HG02840 (cell line): ENCODE data around the gene TBC1D1.

ENCODE experiments used
- ATAC-seq: cut with Tn5 transposase; IDR thresholded peaks from one replicate; pipeline ENCODE4 v1.9.1; 2021; ENCODE audit warnings: mild to moderate bottlenecking, moderate library complexity, moderate number of reproducible peaks; ENCODE audit not compliant: unreplicated experiment, low FRiP score

TBC1D1 gene

GRCh38 chr4:37983951-37984350 lies 93.1 kb downstream of the TBC1D1 start:
- no peak for ATAC-seq

GRCh38 chr4:37985730-37986275 lies 94.9 kb downstream of the TBC1D1 start:
- ATAC-seq: no peak

- ATAC-seq: no peak
Observed at GRCh38 chr4:37988670-37989069, 97.8 kb downstream of the TBC1D1 start.

DNA sequence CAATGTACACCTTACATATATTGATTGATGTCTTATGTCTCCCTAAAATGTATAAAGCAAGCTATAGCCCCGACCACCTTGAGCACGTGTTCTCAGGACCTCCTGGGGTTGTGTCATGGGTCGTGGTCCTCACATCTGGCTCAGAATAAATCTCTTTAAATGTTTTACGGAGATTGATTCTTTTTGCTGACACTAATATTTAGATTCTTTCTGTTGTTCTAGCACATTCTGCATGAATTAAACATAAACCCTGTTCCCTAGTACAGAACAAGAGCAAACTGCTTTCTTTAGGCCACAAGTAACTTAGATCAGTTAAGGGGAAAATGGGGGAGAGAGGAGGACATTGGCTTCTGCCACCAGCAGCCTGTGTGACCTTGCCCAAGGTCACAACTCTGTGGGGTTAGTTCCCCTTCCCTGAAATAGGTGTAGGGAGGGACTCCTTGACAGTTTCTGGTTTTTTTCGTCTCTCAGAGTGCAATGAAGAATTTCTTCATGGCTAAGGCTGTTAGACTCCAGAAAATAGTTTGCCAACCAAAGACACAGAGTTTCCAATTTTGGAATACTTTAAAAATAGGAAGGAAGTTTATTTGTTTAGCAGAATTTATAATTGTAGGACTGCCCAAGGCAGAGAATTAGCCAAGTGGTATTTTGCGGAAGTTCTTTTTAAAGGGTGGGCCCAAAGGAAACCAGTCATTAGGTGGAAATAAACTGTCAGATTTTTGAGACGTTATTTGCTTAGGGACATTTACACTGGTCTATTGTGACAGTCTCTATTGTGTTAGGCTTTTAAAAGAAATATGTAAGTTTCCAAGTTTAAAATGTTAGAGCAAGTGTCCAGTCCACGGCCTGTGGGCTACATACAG lies 98.7 kb downstream of the TBC1D1 start:
- no peak for ATAC-seq

DNA sequence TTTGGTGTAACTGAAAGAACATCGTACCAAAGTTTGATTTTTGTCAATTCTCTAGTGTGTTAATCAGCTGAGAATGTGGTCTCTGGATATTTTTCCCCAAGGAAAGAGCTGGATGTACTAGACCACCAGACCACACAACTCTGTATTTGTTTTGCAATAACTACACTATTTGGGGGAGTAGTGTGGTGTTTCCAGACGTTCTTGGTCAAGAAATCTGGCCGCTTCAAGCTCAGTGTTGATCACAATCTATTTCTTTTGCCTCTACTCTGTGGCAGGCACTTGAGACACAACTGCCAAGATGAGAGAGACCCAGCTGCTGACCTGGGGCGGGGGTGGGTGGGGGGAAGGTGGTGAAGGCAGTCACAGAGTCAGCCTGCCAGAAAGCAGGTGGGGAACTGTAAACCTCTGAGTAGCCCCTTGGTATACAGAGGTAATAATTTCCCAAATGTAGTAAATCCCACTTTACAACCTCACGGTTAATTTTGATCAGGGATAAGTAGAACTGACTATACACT lies 99.9 kb downstream of the TBC1D1 start:
- no peak for ATAC-seq

DNA sequence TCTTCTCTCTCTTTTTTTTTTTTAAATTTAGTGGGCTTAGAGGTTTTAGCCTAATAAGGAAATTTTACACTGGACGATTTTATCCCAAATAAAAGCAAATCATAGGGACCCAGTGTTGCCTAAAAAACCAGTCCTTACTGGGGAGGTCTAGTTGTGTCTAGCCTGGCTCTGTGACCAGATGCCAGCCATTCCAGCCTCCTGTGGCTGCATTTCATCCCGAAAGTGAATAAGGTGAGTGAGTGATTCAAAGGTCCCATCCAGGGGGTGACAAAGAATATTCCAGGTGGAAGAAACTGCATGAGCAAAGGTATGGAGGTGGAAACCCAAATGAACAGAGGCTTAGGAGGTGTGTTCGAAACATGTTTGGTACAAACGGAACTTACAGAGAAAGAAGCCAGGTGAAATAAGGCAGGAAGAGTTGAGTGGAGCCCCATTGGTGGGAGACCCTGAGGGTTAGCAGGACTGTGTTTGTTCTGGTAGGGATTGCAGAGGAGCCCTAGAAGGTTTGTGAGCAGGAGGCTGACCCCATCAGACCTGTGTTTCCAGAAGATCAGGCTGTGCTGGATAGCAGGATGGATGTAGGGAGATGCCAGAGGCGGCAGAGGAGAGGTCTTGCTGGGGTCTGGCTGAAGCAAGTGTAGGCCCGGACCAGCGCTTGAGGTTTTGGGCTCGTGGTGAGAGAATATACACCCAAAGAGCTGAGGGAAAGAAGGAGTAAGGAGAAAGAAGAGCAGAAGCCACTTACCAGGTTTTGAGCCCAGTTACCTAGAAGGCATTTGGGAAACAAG lies 100.9 kb downstream of the TBC1D1 start:
- no peak for ATAC-seq

DNA sequence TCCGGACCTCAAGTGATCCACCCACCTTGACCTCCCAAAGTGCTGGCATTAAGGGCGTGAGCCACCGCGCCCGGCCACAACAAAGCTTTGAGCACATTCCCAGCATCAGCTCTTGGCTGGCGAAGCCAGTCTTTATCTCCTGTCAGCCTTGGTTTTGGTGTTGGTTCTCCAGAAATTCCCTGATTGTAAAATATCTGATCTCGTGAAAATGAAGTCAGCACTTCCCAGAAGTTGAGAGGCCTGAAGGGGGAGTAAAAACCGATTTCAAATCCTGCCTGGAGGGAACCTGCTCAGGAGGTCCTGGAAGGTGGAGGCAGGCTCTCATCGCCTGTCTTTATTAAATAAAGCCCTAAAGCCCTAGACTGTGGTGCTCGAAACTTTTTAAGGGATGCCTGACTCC lies 102.9 kb downstream of the TBC1D1 start:
- no peak for ATAC-seq

DNA sequence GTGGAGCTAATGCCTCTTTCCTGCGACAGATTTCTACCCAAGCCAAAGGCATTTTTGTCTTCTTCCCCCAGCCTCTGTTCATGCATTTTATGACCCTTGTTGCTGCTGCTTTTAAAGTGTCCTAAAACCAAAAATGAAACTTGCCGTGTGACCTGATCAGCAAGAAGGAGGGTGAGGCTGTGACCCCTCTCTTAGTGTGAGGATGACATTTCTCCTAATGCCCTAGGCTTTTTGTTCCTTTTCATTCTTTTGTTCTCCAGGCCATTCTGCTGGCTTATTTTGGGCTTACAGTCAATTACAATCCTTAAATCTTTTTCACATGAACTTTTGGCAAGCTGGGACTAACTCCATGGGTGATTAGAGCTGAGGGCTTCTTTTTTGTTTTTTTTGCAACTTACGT lies 103.7 kb downstream of the TBC1D1 start:
- no peak for ATAC-seq

GRCh38 chr4:37995299-37995821 lies 104.5 kb downstream of the TBC1D1 start:
- no peak for ATAC-seq

DNA sequence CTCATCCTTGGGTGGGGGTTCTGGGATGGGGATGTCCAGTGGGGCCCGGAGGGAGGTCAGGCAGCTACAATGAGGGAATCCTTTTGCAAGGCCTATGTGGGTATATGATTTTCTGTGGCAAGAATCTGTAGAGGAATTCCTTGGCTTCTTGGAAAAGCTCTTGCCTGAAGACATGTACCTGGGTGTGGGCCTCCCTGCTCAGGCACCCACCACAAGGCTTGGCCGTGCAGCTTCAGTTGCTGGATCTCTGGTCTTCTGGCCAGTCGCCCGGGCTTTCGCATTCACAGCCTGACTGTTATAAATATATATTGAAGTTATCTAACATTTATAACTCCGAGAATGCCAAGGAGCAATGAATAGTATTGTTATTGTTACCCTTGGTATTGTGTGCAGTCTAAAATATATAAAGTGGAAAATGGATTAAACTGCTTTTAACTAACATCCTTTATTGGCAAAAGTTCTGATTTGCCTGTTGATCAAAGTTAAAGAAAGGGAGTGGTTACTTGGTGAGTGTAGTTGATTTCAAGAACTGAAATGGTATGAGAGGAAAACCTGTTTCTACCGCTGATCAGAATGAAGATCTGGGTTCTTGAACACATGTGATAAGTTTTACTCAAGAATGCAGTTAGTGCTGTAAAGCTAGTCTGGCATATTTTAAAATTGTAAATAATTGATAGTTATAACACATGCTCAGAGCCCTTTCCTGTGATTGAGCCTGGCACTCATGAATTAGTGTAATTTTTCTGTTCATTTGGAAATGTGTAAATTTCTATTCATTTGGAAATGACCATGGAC lies 105.3 kb downstream of the TBC1D1 start:
- ATAC-seq: no peak

GRCh38 chr4:37998226-37998625 lies 107.3 kb downstream of the TBC1D1 start:
- no peak for ATAC-seq

DNA sequence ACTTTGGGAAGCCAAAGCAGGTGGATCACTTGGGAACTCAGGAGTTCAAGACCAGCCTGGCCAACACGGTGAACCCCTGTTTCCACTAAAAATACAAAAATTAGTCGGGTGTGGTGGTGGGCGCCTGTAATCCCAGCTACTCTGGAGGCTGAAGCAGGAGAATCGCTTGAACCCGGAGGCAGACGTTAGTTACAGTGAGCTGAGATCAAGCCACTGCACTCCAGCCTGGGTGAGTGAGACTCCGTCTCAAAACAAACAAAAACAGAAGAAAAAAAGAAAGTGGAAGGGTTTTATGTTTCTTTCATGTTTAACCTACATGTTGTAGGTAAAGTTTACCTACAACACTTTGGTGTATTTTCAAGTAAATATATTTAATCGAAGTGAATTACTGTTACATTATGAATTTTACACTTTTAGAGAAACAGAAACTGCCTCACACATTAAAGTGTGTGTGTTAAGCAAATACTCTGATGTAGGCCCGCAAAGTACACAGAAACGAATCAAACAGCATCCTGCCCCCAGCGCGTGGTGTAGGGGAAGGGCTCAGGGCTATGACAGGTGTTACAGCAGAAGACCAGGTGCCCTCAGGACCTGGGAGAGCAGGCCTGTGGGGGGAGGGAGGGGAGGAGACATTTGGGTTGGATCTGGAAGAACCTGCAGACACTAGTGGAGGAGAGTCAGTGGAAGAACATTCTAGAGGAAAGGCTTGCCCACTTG lies 108.3 kb downstream of the TBC1D1 start:
- ATAC-seq: no peak

- no peak for ATAC-seq
Observed at GRCh38 chr4:37999965-38000364, 109.1 kb downstream of the TBC1D1 start.

DNA sequence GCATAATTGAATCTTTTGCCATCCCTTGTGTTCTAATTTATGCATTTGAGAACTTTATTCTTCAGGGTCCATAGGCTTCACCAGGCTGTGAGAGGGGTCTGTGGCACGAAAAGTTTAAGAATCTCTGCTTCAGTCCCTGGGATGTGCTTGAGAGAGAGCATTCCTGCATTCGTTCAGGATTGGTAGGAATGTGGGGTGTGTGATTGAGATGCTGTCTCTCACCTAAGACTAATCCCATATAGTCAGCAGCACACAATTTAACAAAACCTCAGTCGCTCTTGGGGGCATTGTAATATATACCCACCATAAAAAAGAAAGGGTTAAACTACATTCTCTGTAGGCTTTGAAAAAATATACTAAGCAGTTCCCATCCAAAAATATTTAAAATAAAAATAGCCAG lies 111.0 kb downstream of the TBC1D1 start:
- ATAC-seq: no peak

- no peak for ATAC-seq
Observed at GRCh38 chr4:38002451-38003071, 111.7 kb downstream of the TBC1D1 start.

GRCh38 chr4:38003102-38003501 lies 112.2 kb downstream of the TBC1D1 start:
- ATAC-seq: no peak

GRCh38 chr4:38003628-38004027 lies 112.7 kb downstream of the TBC1D1 start:
- ATAC-seq: no peak

DNA sequence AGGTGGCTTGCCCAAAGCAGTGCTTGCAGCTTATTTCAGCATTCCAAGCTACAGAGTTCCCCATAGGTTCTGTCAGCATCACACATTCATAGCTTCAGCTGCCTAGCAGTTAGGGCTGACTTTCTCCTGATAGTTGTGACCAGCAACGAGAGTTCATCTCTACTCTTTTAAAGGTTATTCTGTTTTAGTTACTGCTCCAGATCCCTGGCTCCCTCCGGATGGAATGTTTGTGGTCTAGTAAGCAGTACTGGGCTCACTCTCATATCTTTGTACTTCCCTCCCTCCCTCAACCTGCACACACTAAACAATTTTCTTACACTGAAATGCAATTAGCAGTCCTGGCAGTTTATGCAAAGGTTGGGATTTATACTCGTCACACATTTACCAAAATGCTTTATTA lies 113.2 kb downstream of the TBC1D1 start:
- no peak for ATAC-seq

- ATAC-seq: no peak
Observed at GRCh38 chr4:38004887-38005286, 114.0 kb downstream of the TBC1D1 start.
